Measurements from ENCODE around the gene TBP. TPM values are rescaled to one million over a fixed set of nuclear protein-coding genes. Genes with fewer than 3 reads are reported as not detected.

Gene TBP
- total and polyA plus RNA-seq, 2 of the 13 experiments (the other 11 are each of a cell fraction or from before 2014, with no cell fraction given): 21.7 to 28.1 TPM

DNA sequence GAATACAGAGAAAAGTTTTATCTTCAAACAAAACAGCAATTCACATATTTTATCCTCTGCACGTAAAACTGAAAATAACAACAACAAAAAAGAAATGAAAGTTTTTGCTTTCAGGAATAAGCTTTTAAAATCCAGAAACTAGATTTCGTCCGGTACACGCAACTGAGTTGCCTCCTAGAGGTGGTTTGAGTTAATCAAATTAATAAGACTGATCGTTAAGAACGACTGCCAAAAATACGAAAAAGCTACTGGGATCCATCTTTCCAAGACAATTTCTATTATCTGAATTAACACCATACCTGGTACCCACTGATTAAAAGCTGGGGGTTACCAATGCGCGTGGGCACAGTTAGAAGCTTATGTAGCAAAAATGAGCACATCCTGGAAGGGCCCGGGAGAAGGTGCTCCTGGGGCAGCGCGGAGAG lies 29.6 kb downstream of the TBP start (continued):
- TF ChIP-seq, protein P1, sequence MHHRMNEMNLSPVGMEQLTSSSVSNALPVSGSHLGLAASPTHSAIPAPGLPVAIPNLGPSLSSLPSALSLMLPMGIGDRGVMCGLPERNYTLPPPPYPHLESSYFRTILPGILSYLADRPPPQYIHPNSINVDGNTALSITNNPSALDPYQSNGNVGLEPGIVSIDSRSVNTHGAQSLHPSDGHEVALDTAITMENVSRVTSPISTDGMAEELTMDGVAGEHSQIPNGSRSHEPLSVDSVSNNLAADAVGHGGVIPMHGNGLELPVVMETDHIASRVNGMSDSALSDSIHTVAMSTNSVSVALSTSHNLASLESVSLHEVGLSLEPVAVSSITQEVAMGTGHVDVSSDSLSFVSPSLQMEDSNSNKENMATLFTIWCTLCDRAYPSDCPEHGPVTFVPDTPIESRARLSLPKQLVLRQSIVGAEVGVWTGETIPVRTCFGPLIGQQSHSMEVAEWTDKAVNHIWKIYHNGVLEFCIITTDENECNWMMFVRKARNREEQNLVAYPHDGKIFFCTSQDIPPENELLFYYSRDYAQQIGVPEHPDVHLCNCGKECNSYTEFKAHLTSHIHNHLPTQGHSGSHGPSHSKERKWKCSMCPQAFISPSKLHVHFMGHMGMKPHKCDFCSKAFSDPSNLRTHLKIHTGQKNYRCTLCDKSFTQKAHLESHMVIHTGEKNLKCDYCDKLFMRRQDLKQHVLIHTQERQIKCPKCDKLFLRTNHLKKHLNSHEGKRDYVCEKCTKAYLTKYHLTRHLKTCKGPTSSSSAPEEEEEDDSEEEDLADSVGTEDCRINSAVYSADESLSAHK (CRISPR knock-in tag; IDR thresholded peaks at IDR 0.05; ENCODE audit: borderline replicate concordance): no peak
- TF ChIP-seq, protein P2, sequence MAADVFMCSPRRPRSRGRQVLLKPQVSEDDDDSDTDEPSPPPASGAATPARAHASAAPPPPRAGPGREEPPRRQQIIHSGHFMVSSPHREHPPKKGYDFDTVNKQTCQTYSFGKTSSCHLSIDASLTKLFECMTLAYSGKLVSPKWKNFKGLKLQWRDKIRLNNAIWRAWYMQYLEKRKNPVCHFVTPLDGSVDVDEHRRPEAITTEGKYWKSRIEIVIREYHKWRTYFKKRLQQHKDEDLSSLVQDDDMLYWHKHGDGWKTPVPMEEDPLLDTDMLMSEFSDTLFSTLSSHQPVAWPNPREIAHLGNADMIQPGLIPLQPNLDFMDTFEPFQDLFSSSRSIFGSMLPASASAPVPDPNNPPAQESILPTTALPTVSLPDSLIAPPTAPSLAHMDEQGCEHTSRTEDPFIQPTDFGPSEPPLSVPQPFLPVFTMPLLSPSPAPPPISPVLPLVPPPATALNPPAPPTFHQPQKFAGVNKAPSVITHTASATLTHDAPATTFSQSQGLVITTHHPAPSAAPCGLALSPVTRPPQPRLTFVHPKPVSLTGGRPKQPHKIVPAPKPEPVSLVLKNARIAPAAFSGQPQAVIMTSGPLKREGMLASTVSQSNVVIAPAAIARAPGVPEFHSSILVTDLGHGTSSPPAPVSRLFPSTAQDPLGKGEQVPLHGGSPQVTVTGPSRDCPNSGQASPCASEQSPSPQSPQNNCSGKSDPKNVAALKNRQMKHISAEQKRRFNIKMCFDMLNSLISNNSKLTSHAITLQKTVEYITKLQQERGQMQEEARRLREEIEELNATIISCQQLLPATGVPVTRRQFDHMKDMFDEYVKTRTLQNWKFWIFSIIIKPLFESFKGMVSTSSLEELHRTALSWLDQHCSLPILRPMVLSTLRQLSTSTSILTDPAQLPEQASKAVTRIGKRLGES (CRISPR knock-in tag; IDR thresholded peaks at IDR 0.05; ENCODE audit: borderline replicate concordance): no peak
- TF ChIP-seq, protein P3, sequence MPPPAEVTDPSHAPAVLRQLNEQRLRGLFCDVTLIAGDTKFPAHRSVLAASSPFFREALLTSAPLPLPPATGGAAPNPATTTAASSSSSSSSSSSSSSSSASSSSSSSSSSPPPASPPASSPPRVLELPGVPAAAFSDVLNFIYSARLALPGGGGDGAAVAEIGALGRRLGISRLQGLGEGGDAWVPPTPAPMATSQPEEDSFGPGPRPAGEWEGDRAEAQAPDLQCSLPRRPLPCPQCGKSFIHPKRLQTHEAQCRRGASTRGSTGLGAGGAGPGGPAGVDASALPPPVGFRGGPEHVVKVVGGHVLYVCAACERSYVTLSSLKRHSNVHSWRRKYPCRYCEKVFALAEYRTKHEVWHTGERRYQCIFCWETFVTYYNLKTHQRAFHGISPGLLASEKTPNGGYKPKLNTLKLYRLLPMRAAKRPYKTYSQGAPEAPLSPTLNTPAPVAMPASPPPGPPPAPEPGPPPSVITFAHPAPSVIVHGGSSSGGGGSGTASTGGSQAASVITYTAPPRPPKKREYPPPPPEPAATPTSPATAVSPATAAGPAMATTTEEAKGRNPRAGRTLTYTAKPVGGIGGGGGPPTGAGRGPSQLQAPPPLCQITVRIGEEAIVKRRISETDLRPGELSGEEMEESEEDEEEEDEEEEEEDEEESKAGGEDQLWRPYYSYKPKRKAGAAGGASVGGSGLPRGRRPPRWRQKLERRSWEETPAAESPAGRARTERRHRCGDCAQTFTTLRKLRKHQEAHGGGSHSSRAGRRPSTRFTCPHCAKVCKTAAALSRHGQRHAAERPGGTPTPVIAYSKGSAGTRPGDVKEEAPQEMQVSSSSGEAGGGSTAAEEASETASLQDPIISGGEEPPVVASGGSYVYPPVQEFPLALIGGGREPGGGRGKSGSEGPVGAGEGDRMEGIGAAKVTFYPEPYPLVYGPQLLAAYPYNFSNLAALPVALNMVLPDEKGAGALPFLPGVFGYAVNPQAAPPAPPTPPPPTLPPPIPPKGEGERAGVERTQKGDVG (CRISPR knock-in tag; IDR thresholded peaks at IDR 0.05; ENCODE audit: borderline replicate concordance): no peak
- TF ChIP-seq SRSF4 (IDR thresholded peaks at IDR 0.05; ENCODE audit: low read depth, low read length, poor library complexity, severe bottlenecking) (no peak), HHEX (CRISPR knock-in tag; IDR thresholded peaks at IDR 0.05) (no peak), TOE1 (CRISPR knock-in tag; IDR thresholded peaks at IDR 0.05) (no peak), ZNF850 (CRISPR knock-in tag; conservative IDR thresholded peaks at IDR 0.05) (no peak), ZEB1 (IDR thresholded peaks at IDR 0.05; ENCODE audit: insufficient replicate concordance, low read depth) (peak; percentile 42), NR2F6 (IDR thresholded peaks at IDR 0.05) (no peak), NR2F6 (CRISPR knock-in tag; IDR thresholded peaks at IDR 0.05) (no peak), ELF1 (CRISPR knock-in tag; IDR thresholded peaks at IDR 0.05) (no peak), PITX1 (CRISPR knock-in tag; IDR thresholded peaks at IDR 0.05) (no peak), BHLHE40 (IDR thresholded peaks at IDR 0.05; ENCODE audit: low read length) (no peak), ZNF552 (CRISPR knock-in tag; IDR thresholded peaks at IDR 0.05; ENCODE audit: borderline replicate concordance) (no peak), ZFP82 (CRISPR knock-in tag; IDR thresholded peaks at IDR 0.05; ENCODE audit: borderline replicate concordance) (0 out of 2 replicates have a peak, but pooled peaks have one; percentile 6), ZBTB3 (CRISPR knock-in tag; IDR thresholded peaks at IDR 0.05; ENCODE audit: borderline replicate concordance, low read depth) (no peak), NFIB (CRISPR knock-in tag; IDR thresholded peaks at IDR 0.05; ENCODE audit: borderline replicate concordance) (no peak), ATM (IDR thresholded peaks at IDR 0.05; ENCODE audit: borderline replicate concordance) (no peak), TGIF2 (CRISPR knock-in tag; IDR thresholded peaks at IDR 0.05) (0 out of 2 replicates have a peak, but pooled peaks have one; percentile 20), REXO4 (CRISPR knock-in tag; IDR thresholded peaks at IDR 0.05; ENCODE audit: borderline replicate concordance) (no peak), ZNF772 (CRISPR knock-in tag; IDR thresholded peaks at IDR 0.05) (no peak)
- TF ChIP-seq, protein P4, sequence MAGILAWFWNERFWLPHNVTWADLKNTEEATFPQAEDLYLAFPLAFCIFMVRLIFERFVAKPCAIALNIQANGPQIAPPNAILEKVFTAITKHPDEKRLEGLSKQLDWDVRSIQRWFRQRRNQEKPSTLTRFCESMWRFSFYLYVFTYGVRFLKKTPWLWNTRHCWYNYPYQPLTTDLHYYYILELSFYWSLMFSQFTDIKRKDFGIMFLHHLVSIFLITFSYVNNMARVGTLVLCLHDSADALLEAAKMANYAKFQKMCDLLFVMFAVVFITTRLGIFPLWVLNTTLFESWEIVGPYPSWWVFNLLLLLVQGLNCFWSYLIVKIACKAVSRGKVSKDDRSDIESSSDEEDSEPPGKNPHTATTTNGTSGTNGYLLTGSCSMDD (CRISPR knock-in tag; IDR thresholded peaks at IDR 0.05): no peak

Data from HepG2 (cell line).